HepG2 (cell line): ENCODE results near the gene SLC36A3. TPM values are rescaled to one million over a fixed set of nuclear protein-coding genes. Genes with fewer than 3 reads are reported as not detected.

Experiments
- BORCS8-MEF2B ChIP-seq: sonication (generic); formaldehyde crosslinking; IDR thresholded peaks from 2 replicates; pipeline ENCODE4 v1.8.0; 2022; ENCODE audit warnings: mild to moderate bottlenecking, missing genetic modification reagents
- ELF4 ChIP-seq: sonication (generic); formaldehyde crosslinking; IDR thresholded peaks from 2 replicates; pipeline ENCODE4 v1.5.0; 2020; ENCODE audit warnings: missing genetic modification reagents, mild to moderate bottlenecking, moderate library complexity, borderline replicate concordance
- GATA4 ChIP-seq: sonication (generic); IDR thresholded peaks from 2 replicates; pipeline ENCODE4 v1.6.1; 2016; ENCODE audit warnings: antibody characterized with exemption, low read depth, borderline replicate concordance
- MED1 ChIP-seq: sonication (generic); formaldehyde crosslinking; IDR thresholded peaks from 2 replicates; pipeline ENCODE4 v1.4.0; 2020; ENCODE audit warnings: missing genetic modification reagents
- PBX2 ChIP-seq: IDR thresholded peaks from 2 replicates; pipeline ENCODE4 v1.6.1; 2016; ENCODE audit warnings: control low read depth
- PHF8 ChIP-seq: sonication (generic); formaldehyde crosslinking; IDR thresholded peaks from 2 replicates; pipeline ENCODE4 v1.5.0; 2020; ENCODE audit warnings: missing genetic modification reagents
- SP2 ChIP-seq: sonication (generic); formaldehyde crosslinking; IDR thresholded peaks from 2 replicates; pipeline ENCODE4 v1.5.1; 2020; ENCODE audit warnings: mild to moderate bottlenecking, missing genetic modification reagents
- THAP9 ChIP-seq: sonication (generic); formaldehyde crosslinking; IDR thresholded peaks from 2 replicates; pipeline ENCODE4; 2020; ENCODE audit warnings: missing genetic modification reagents, mild to moderate bottlenecking, borderline replicate concordance
- TMF1 ChIP-seq: sonication (generic); formaldehyde crosslinking; IDR thresholded peaks from 2 replicates; pipeline ENCODE4 v1.8.1; 2022; ENCODE audit warnings: low read depth, missing genetic modification reagents
- ZHX1 ChIP-seq: sonication (generic); formaldehyde crosslinking; IDR thresholded peaks from 2 replicates; pipeline ENCODE4 v1.8.1; 2022; ENCODE audit warnings: low read depth, mild to moderate bottlenecking, missing genetic modification reagents
- ZNF407 ChIP-seq: sonication (generic); formaldehyde crosslinking; IDR thresholded peaks from one replicate; pipeline ENCODE4 v1.5.1; 2020; ENCODE audit warnings: mild to moderate bottlenecking, missing genetic modification reagents; ENCODE audit errors: not compliant biosample characterization
- ZNF598 ChIP-seq: sonication (generic); formaldehyde crosslinking; IDR thresholded peaks from 2 replicates; pipeline ENCODE4 v1.5.1; 2020; ENCODE audit warnings: mild to moderate bottlenecking, missing genetic modification reagents, borderline replicate concordance
- polyA plus RNA-seq, 8 experiments: library from polyadenylated mRNA; depleted of rRNA in 3 of 8; stranded (reverse) in 7 of 8; unstranded in 1 of 8; fragments of >200 nt; fragmentation: Illumina TruSeq in 4 of 8; extraction: Trizol in 4 of 8; gene quantifications; 2 replicates each; pipeline versions ENCODE4 v1.2.1 to v1.2.3, GENCODE V29; 2011 to 2016; ENCODE audit warnings: low read depth in 4 of 8, missing spikeins in 1 of 8, mixed read lengths in 1 of 8; ENCODE audit not compliant: insufficient read depth in 1 of 8
- total RNA-seq, 5 experiments: library from RNA; depleted of rRNA; stranded (reverse); fragments of >200 nt; fragmentation: Illumina TruSeq; extraction: Trizol; gene quantifications; 2 replicates each; pipeline ENCODE4 v1.2.3, GENCODE V29; 2016; ENCODE audit warnings: low read depth in 1 of 5

The SLC36A3 gene
- total and polyA plus RNA-seq, 2 of the 13 experiments (the other 11 are each of a cell fraction or from before 2014, with no cell fraction given), result not detected

GRCh38 chr5:151252762-151253604 is 50.6 kb downstream of the SLC36A3 start, which contains the start of gene GM2A (continued):
- TF ChIP-seq ZHX1 (CRISPR knock-in tag) (no peak), ZNF598 (CRISPR knock-in tag) (no peak), ZNF407 (CRISPR knock-in tag) (peak; percentile 45), THAP9 (CRISPR knock-in tag) (0 out of 2 replicates have a peak, but pooled peaks have one; percentile 25), GATA4 (peak; percentile 44; the same call in 1 of the 2 replicates), ELF4 (CRISPR knock-in tag) (no peak), PHF8 (CRISPR knock-in tag) (peak; percentile 71), BORCS8-MEF2B (no peak; the same call in 1 of the 2 replicates), PBX2 (no peak), TMF1 (CRISPR knock-in tag) (no peak), SP2 (peak; percentile 85), MED1 (peak; percentile 20; the same call in 1 of the 2 replicates)
